Embryonic facial prominence (tissue), 1 donor: ENCODE results near the gene MYO10.

Experiments used
- DNase-seq: peaks from one replicate; pipeline ENCODE4 v3.0.0-alpha.2; 2016; ENCODE audit errors: extremely low spot score

MYO10 gene

GRCh38 chr5:16618138-16618897, 317.8 kb downstream of the MYO10 start:
- DNase-seq, result no peak

GRCh38 chr5:16617274-16617968, 318.7 kb downstream of the MYO10 start:
- no peak for DNase-seq

GRCh38 chr5:16616536-16617273, 319.4 kb downstream of the MYO10 start, which contains the start of gene RETREG1:
Gene RETREG1 (minus strand): TSS chr5:16616997. CDS start chr5:16616971, 26 bp downstream.
- no peak for DNase-seq

GRCh38 chr5:16615741-16616535, 320.1 kb downstream of the MYO10 start:
- DNase-seq, result no peak

- DNase-seq, result no peak
These were observed 324.1 kb downstream of the MYO10 start for GRCh38 chr5:16612007-16612406.
